Fibroblast of the conjunctiva (primary cell): ENCODE results near the gene MASP1.
"Not testable (repeated sequence)": the region's sequence is repeated elsewhere in the genome, so short reads cannot be mapped to it uniquely, and the experiment has no call there.

Experiments used
- DNase-seq: peaks from one replicate; pipeline ENCODE4 v3.0.0-alpha.2; 2010; ENCODE audit warnings: low read depth

Gene MASP1

DNA sequence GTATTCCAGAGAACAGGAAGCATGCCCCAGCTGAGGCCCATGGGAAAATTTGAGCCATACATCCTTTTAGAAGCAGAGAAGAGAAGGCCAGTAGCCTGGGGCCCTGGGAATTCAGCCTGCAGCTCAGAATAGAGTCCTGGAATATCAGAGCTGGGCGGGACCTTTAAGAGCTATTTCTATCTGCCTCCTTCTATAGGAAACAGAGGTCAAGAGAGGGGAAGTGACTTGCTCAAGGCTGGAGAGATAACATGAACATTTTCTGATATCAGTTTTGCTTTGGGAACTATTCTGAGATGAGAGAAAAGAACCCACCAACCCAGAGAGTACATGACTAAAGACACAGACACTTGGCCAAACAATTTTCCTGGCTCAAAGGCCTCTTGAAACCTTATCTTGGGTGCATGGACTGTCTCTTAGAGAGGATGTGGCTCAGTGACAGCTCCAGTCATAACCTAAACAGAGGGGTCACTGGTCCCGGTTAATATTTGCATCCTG, 26.0 kb downstream of the MASP1 start:
- DNase-seq, result no peak

DNA sequence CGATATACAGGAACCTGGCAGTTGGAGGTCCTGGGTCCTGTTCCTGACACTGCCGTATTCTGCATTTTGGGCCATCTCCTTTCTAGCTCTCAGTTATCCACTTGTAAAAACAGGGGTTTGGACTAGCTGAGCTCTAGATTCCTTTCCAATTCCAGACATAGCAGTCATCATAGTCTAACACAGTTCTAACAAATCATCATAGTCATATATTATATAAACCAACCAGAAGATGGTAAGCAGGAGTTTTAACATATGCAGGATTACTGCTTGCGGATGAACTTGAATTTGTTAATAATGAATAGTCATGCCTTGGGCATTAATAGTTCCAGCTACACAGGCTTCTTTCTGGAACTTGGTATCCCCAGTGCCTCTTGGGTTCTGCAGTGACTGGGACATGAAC, 26.6 kb downstream of the MASP1 start:
- DNase-seq, result no peak

DNA sequence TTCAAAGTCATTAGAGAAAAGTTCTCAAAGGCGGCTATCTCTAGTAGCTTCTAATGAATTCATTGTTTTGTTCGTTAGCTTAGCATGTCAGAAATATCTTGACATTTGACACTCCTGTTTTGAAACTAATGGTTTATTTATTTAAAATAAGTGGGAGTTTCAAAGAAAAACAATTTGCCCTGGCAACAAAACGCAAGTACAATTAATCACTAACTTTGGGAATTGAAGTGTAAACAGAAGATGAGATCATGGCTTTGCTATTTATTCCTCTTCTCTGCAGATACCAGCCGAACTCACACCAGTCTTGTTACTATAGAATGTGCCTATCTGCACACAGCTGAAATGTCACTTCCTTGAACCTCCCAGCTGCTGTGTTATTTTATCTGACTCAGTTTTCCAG, 27.5 kb downstream of the MASP1 start:
- DNase-seq, result peak; percentile 53

DNA sequence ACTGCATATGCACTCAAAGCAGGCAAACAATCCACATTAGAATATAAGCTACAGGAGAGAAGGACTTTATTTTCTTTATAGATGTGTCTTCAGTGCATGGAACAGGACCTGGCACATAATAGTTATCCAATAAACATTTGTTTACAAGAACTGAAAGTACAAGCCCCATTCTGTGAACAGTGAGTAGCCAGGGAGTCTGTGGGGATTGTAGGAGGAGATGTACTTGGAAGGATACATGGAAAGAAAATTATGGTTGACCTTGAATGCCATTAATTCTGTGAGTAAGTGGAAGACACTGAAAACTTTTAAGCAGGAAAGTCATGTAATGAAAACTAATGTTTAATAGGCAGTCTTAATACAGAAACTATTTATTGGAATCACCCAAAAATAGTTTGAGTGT, 28.3 kb downstream of the MASP1 start:
- no peak for DNase-seq

DNA sequence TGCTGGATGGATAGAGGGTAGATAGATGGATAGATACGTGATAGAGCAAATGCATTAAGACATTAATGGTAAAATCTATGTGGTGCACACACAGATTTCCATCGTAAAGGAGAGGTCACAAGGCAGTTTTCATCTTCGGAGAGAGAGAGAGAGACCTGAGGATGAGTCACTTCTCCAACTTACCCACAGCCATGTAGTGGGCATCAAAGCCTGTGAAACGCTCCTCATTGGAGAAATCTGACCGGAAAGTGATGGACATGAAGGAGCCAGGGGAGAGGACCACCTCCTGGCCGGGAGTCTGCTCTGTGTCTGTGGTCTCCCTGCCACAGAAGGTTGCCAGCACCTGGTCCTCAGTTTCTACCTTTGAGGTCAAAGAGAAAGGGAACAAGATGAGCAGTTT, 29.2 kb downstream of the MASP1 start:
- no peak for DNase-seq

DNA sequence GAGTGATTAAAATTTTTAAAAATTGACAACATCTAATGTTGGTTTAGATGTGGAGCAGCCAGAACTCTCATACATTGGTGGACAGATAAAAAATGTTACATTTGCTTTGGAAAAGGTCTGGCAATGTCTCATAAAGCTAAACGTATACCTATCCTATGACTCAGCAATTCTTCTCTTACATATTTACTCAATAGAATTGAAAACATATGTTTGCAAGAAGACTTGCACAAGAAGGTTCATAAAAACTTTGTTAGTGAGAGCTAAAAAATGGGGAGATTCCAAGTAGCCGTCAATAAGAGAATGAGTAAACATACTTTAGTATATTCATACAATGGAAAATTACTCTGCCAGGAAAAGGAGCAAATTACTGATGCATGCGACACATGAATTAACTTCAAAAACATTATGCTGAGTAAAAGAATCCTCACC, 30.0 kb downstream of the MASP1 start:
- peak; percentile 85 for DNase-seq

DNA sequence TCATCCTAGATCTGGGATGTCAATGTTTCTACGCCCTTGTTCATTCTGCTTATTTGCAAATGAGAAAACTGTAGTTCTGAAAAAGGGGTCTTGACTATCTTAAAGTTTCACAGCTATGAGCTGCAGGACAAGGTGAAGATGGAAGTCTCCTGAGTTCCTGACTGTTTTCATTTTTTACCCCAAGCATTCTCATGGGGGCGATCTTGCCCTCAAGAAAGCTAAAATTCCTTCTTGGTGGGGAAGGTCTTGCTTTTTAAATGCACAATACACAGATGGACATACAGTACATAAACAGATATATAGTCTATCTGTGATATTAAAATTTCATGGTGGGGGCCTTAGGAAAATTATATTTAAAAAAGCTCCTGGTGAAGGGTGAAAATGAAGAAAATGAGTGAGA, 32.4 kb downstream of the MASP1 start:
- DNase-seq, result no peak

DNA sequence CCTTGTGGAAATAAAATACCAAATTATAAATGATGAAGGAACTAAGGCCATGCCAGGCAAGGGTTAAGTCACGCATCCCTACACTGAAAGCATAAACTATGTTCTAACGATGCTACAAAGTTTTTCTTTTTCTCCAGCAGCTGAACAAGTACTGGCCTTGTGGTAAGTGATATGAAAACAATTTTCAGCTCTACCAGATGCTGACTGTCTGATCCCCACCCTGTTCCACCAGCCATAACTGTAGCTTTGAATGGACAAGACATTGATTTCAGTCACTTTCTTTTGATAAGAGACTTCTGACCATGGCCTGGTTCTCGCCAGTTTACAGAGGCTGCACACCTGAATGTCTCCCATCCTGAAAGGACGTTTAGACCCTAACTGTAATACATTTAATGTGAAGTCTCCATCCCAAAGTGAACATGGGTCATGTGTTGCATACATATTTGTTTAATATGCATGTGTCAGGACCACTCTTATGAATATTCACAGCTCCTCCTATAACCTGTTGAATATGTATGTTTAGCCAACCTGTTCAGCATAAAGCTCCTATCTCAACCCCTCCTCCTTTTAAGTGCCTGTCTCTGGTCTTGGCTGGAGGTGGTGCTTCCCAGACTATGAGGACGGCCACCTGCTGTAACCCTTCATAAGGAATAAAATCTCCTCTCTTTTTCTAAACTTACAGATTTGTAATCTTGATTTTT, 33.4 kb downstream of the MASP1 start:
- DNase-seq, result no peak

DNA sequence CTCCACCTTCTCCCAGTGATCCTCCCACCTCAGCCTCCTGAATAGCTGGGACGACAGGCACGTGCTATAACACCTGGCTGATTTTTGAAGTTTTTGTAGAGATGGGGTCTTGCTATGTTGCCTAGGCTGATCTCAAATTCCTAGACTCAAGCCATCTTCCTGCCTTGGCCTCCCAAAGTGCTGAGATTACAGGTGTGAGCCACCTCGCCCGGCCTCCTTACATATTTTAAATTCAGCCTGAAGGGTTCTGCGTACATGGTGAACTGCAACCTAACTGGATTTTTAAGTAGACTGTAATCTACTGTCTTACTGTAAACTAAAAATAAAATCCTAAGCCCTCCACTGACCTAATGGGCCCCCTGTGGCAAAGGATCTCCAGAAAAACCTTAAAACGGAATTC, 34.1 kb downstream of the MASP1 start:
- DNase-seq, result no peak

DNA sequence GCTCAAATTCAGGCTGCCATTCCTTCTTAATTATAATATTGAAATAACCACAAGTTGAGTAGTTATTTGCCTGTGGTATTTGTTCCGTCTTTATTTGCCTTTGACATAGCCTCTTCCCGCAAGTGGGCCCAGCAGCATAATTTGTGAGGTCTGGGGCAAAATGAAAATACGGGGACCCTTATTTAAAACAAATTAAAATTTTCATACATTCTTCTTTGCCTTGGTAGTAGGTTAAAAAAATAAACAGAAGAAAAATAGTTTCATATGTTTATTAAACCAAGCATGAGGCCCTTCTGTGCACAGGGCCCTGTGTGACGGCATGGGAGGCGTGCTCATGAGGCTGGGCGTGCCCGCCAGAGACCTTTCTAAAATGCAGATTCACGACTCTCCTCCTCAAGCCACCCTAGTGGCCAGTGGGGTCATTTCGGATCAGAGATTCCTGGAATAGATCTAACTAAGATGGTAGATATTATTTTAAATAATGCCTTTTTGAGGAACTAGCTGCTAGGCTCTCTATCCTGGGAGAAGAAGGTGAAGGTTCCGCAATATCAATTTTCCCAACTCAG, 35.4 kb downstream of the MASP1 start:
- no peak for DNase-seq

DNA sequence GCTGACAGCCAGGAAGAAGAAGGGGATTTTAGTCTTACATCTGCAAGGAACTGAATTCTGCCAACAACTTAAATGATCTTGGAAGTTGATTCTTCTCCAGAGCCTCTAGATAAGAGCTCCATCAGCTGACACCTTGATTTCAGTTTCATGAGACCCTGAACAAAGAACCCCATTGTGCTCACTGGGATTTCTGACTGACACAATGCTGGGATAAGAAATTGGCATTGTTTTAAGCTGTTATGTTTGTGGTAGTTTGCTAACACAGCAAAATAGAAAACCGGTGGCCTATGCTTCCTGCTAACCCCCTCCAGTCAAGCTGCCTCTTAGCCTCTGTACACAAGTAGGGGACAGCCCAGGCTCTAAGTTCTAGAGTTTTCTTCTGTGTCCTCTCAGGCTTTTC, 36.2 kb downstream of the MASP1 start:
- no peak for DNase-seq

DNA sequence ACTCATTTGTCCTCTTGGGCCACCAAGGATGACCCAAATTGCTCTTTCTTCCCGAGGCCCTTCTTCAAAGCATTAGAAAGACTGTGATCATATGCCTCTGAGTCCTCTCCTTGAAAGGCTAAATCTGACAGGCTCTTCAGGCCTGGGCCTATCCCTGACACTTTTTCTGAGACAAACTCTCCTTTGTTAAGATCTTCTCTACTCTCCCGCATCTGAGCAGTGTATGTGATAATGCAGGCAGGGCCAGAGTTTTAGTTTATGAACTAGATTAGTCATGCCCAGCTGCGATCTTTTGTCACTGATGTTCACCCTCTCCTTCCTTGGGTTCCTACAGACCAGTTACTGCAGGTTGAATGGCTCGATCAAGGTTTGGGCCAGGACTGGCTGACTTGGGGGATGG, 39.2 kb downstream of the MASP1 start:
- DNase-seq, result no peak

DNA sequence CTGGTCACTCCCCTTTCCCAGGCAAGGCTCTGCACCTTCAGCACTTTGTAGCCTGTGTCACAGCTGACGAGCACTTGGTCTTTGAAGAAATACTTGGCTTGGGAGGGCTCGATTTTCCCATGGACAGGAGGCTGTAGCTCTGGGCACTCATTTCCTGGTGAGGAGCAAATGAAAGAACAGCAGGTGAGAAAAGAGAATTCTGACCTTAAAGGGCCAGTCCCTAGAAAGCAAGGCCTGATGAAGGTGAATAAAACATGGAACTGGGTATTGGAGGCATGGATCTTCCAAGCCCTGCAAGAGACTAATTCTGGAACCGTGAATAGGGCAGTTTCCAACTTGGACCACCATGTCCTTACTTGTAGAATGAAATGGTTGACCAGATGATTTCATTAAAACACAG, 39.9 kb downstream of the MASP1 start:
- DNase-seq, result no peak

DNA sequence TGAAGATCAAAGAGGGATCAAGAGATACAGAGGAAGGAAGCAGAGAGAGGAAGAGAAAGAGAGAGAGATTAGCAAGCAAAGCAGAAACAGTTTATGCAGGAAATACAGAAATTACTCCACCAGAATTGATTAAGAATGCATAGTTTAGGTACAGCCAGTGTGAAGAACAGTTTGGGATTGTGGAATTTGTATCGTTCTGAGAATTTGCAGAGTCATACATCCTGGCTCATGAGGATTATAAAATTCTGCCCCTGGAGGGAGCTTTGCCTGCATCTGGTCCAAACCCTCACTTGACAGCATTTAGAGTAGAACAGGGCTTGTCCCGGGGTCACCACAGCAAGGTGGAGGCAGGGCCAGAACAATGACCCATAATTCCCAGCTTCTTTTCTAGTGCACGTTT, 44.1 kb downstream of the MASP1 start:
- no peak for DNase-seq

DNA sequence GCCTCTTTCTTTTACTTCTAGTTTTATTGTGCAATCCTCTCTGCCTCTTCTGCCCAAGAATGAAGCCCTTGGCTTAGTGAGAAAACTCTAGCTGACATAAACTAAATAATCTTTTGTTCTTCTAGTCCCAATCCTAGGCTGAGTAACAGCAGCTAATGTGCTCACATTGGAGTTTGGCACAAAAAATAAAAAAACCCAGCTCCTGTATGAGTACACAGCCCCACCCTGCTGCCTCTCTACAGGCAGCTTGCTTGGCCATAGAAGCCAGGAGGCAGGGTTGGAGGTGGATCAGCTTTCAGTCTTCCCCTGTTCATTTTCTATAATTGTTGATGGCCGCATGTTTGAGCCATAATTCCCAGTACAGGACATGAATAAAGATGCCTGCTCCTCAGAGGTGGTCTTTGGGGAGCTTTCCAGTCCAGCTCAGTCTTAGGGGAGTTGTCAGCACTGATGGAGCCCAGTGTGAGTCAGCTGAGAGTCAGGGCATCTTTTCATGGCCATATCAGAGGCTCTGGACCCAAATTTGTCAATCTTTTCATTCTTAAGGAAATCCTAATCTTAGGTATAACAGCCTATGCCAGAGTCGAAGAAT, 47.5 kb downstream of the MASP1 start:
- DNase-seq, result peak; percentile 46

DNA sequence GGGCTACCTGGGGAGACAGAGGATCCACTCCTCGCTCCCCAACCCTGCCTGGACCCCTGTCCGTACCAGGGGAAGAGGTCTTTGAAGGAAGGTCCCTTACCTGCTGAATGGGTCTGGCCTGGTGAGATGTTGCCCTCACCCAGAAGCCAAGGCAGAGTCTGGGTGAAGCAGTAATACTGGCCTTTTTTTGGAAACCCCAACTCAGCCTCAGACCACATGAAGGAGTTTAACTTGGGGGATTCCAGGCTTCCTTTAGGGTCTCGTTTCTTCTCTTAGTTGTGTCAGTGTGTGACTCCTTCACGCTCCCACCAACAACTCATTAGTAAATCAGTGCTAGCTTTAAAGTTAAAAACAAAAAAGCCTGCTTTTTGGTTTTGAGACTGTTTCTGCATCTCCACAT, 48.6 kb downstream of the MASP1 start:
- no peak for DNase-seq

DNA sequence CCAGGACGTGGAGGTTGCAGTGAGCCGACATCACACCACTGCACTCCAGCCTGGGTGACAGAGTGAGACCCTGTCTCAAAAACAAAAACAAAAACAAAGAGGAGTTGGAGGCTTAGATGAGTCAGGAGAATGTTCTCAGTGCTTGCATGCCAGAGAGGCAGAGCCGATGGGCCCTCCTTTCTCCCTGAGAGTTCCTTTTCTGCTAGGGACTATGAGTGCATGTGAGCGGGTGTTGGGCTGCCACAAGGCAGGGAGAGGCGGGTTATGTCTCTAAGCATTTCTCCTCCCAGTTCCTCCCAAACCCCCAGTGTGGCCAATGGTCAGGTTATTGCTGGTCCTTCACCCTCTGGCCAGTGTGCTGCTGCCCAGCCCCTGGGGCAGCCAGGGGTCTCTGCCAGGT, 49.1 kb downstream of the MASP1 start:
- no peak for DNase-seq

DNA sequence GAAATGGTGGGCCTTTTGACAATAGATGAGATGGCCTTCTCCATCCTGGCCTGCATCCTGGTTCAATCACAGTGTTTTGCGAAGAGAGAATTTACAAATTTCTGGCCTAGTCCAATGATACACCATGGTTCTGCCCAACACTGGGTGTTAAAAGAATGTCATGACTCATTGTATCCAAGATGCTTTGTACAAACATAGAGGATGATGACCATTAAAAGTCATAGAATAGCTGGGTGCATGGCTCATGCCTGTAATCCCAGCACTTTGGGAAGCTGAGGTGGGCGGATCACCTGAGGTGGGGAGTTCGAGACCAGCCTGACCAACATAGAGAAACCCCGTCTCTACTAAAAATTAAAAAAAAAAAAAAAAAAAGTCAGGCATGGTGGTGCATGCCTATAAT, 52.7 kb downstream of the MASP1 start:
- not testable (repeated sequence) for DNase-seq

DNA sequence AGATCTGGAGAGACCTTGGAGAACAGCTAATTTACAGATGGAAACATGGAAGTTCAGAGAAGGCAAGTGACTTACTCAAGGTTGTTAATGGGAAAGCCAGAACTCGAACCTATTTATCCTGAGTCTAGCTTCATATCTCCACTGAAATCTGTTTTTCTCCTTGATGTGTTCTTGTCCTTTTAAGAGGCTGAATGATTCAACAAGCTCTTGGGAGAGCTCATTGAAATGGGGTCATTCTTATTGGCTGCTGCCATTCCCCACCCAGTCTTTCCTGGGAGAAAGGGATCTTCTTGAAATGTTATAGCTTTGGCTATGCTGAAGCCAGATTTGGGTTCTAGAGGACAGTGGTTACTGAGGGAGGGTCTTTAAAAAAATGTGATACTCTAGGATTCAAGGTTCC, 53.3 kb downstream of the MASP1 start:
- DNase-seq, result no peak

DNA sequence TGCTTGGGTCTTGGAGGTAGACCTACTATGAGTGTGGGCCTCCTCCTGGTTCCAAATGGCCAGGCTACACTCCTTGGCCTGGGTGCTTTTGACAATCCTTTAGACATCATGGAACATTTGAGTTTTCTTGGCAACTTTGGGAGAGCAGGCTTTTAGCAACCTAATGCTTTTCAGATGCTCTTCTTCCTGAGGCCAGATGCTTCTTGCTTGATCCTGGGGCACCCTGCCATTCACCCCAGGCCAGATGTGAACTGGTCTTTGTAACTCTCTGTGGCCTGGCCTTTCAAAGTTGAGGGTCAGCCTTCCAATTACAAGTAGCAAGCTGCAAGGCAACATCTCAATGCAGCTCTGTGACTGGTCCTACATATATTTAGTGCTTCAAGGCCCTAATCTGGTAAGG, 53.8 kb downstream of the MASP1 start:
- no peak for DNase-seq

DNA sequence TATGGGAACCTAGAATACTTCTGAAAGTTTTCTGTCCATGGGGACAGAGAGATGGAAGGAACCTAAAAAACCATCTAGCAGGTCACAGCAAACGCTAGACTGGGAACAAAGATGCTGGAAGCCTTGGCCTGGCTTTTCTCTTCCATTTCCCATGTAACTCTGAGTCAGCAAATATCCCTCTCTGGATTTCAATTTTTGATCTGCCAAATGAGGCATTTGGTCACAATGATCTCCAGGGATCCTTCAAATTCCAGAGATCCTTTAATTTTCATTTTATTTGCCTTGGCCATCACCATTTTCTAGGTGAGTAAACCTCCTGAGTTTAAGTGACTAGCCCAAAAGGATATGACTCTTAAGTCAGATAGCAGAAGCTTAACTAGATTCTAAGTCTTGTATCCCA, 54.6 kb downstream of the MASP1 start:
- DNase-seq, result no peak

DNA sequence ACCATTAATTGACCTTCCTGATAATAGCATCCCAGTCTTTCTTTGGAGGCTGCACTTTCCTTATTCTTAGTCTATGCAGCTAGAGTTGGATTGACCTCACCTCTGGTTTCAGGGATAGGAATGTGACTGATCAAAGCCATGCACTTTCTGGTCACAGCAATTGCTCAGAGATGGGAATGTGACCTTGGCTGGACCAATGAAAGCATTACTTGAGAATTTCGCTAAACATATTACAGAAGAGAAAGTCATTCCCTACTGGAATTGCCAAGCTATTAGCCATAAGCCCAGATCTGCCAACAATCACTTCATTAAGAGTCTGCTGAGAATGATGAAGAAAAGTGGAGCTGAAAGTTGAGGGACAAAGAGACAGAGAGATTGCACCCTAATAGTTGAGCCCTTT, 61.5 kb downstream of the MASP1 start:
- no peak for DNase-seq

DNA sequence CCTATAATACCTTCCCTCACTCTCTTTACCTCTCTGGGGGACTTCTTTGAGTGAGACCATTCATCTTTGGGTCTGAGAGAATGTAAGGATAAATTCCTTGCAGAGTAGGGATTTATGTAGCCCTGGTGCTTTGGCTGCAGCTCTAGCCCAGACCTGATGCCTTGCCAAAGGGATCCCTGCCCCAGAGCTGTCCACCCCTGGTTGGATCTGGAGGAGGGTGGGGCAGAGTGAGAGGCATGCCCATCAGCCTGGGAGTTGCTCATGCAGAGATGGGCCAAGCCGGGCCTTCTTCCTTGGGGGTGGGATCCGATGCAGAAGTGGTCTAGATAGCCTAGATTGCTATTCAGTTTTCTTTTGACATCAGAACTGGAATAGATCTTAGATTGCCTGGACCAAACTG, 62.8 kb downstream of the MASP1 start:
- DNase-seq, result no peak
